ENCODE data around the gene RAD51B.

GRCh38 chr14:68262567-68262966, 443.0 kb downstream of the RAD51B start:
- TF ChIP-seq CTCF (conservative IDR thresholded peaks at IDR 0.05 in 1 of 2, IDR thresholded peaks at IDR 0.05 in 1 of 2; ENCODE audit: low read depth in 1 of 2, low read length in 2 of 2) (no peak), EZH2 (IDR thresholded peaks at IDR 0.05; ENCODE audit: low read length, missing control alignments) (no peak)
